LNCaP clone FGC (cell line): ENCODE data around the gene SPECC1L.

Experiments
- DNase-seq: peaks from one replicate; pipeline ENCODE4 v3.0.0-alpha.2; 2011; ENCODE audit warnings: low read depth
- H3K4me3 ChIP-seq: 2 replicates; pipeline ENCODE4 v1.5.1; 2011; ENCODE audit warnings: mild to moderate bottlenecking, low read depth, low read length, control low read depth
- CTCF ChIP-seq: IDR thresholded peaks from 2 replicates; pipeline ENCODE4 v1.5.1; 2012; ENCODE audit warnings: mild to moderate bottlenecking; ENCODE audit not compliant: control insufficient read depth, insufficient read depth; ENCODE audit errors: extremely low read depth

Gene SPECC1L

GRCh38 chr22:24442352-24442744 lies 171.7 kb downstream of the SPECC1L start:
- TF ChIP-seq CTCF = no peak
- H3K4me3 ChIP-seq = no peak overlapping the region
- no peak for DNase-seq

- no peak for DNase-seq
- no peak for TF ChIP-seq CTCF
- no peak overlapping the region for H3K4me3 ChIP-seq
Observed at GRCh38 chr22:24443668-24444067, 173.0 kb downstream of the SPECC1L start.

- DNase-seq = no peak
- H3K4me3 ChIP-seq = no peak overlapping the region
- no peak for TF ChIP-seq CTCF
Observed at GRCh38 chr22:24444251-24444650, 173.6 kb downstream of the SPECC1L start.

- H3K4me3 ChIP-seq = no peak overlapping the region
- TF ChIP-seq CTCF = no peak
- no peak for DNase-seq
Observed at GRCh38 chr22:24444729-24445466, 174.3 kb downstream of the SPECC1L start.

GRCh38 chr22:24445481-24446259 lies 175.0 kb downstream of the SPECC1L start:
- TF ChIP-seq CTCF = no peak
- H3K4me3 ChIP-seq = no peak overlapping the region
- no peak for DNase-seq

- TF ChIP-seq CTCF = no peak
- H3K4me3 ChIP-seq = no peak overlapping the region
- DNase-seq = no peak
Observed at GRCh38 chr22:24446260-24446611, 175.6 kb downstream of the SPECC1L start.
